HepG2 (cell line): ENCODE data around the gene STARD13. TPM values are rescaled to one million over a fixed set of nuclear protein-coding genes. Genes with fewer than 3 reads are reported as not detected.

Experiments
- ATAC-seq: fragments of 200-7000 bp; cut with Tn5 transposase; 3 replicates; pipeline ENCODE4 v1.9.1; 2020; ENCODE audit warnings: mild to moderate bottlenecking, moderate library complexity
- BruUV-seq: library from RNA; stranded (reverse); fragments of 400-500 nt; replicated peaks from 2 replicates; lab custom pipeline; 2021; lab: Mats Ljungman, UMichigan
- CTCF ChIA-PET: fragments of 300-600 bp; formaldehyde crosslinking; extraction: SDS; loops from one replicate; lab custom pipeline; 2021; ENCODE audit warnings: low total read pairs, inconsistent platforms, low intra/inter-chr PET ratio; lab: Yijun Ruan, JAX
- POLR2A ChIA-PET: fragments of 350-600 bp; sonication (Branson Sonifier 250); formaldehyde crosslinking; loops from one replicate; lab custom pipeline; 2020; ENCODE audit warnings: antibody characterized with exemption, inconsistent platforms; lab: Yijun Ruan, JAX
- DNase-seq: peaks from one replicate; pipeline ENCODE4 v3.0.0-alpha.2; 2015; ENCODE audit warnings: low spot score
- FAIRE-seq: peaks from 3 replicates; lab custom pipeline; 2011; peaks lifted over from hg19 to GRCh38; lab: Jason Lieb, UNC
- H2AFZ ChIP-seq: one replicate; pipeline ENCODE4 v1.6.1; 2011; ENCODE audit warnings: low read length, inconsistent platforms
- H3K27ac ChIP-seq: fragments of 300-600 bp; 3 replicates; pipeline ENCODE4 v1.8.0; 2011; ENCODE audit warnings: mixed run types, mild to moderate bottlenecking, mixed read lengths, low read length, inconsistent platforms; ENCODE audit not compliant: insufficient read depth; ENCODE audit errors: extremely low read length
- H3K27me3 ChIP-seq, 2 experiments: fragments of 200-600 bp in 1 of 2; 2 replicates in 1 of 2; 3 replicates in 1 of 2; pipeline versions ENCODE4 v1.6.0 to v1.8.0; 2011; ENCODE audit warnings: low read length in 2 of 2, mild to moderate bottlenecking in 2 of 2, moderate library complexity in 2 of 2, inconsistent platforms in 1 of 2; ENCODE audit not compliant: insufficient read depth in 2 of 2, control insufficient read depth in 1 of 2
- H3K36me3 ChIP-seq, 2 experiments: fragments of 200-600 bp in 1 of 2; replicated peaks in 1 of 2; 2 replicates in 1 of 2; 3 replicates in 1 of 2; pipeline versions ENCODE4 v1.5.1 to v1.8.0; 2011; ENCODE audit warnings: low read length in 2 of 2, inconsistent platforms in 1 of 2; ENCODE audit not compliant: insufficient read depth in 2 of 2, control insufficient read depth in 1 of 2
- H3K4me1 ChIP-seq: 2 replicates; pipeline ENCODE4 v1.5.1; 2012; ENCODE audit warnings: low read length, inconsistent platforms; ENCODE audit not compliant: insufficient read depth
- H3K4me2 ChIP-seq: 2 replicates; pipeline ENCODE4 v1.6.0; 2011; ENCODE audit warnings: low read depth, low read length, inconsistent platforms
- H3K4me3 ChIP-seq, 3 experiments: fragments of 200-600 bp in 1 of 3; sonication (generic), shearing (Covaris generic) in 1 of 3; replicated peaks in 1 of 3; 2 replicates each; pipeline ENCODE4 v1.5.1; 2011 to 2016; ENCODE audit warnings: low read length in 3 of 3, inconsistent platforms in 2 of 3, low read depth in 2 of 3, mild to moderate bottlenecking in 2 of 3, control low read depth in 1 of 3, mixed read lengths in 1 of 3; ENCODE audit not compliant: insufficient read depth in 1 of 3
- H3K79me2 ChIP-seq: one replicate; pipeline ENCODE4 v1.6.1; 2011; ENCODE audit warnings: low read length, inconsistent platforms; ENCODE audit not compliant: insufficient read depth
- H3K9ac ChIP-seq: 2 replicates; pipeline ENCODE4 v1.6.0; 2011; ENCODE audit warnings: mild to moderate bottlenecking, low read depth, low read length, inconsistent platforms; ENCODE audit not compliant: insufficient read depth
- H3K9me3 ChIP-seq: 2 replicates; pipeline ENCODE4 v1.5.1; 2012; ENCODE audit warnings: mild to moderate bottlenecking, low read length
- H4K20me1 ChIP-seq: 2 replicates; pipeline ENCODE4 v1.6.0; 2011; ENCODE audit warnings: inconsistent platforms, mild to moderate bottlenecking, low read length, moderate library complexity; ENCODE audit not compliant: insufficient read depth
- ATF7 ChIP-seq, 2 experiments: fragments of 450-650 bp in 1 of 2; sonication (generic) in 1 of 2; formaldehyde crosslinking in 1 of 2; IDR thresholded peaks; 2 replicates each; pipeline versions ENCODE4 v1.4.0 to v1.6.1; 2016 to 2020; ENCODE audit warnings: antibody characterized with exemption in 1 of 2, mild to moderate bottlenecking in 1 of 2, missing genetic modification reagents in 1 of 2
- BCL6 ChIP-seq: IDR thresholded peaks from 2 replicates; pipeline ENCODE4 v1.6.1; 2016; ENCODE audit warnings: missing genetic modification reagents, missing compliant biosample characterization
- DR1 ChIP-seq: sonication (generic); formaldehyde crosslinking; IDR thresholded peaks from 2 replicates; pipeline ENCODE4 v1.8.0; 2021; ENCODE audit warnings: mild to moderate bottlenecking, missing genetic modification reagents, inconsistent platforms
- HIC2 ChIP-seq: sonication (generic); formaldehyde crosslinking; IDR thresholded peaks from 2 replicates; pipeline ENCODE4 v1.9.0; 2022; ENCODE audit warnings: low read depth, missing genetic modification reagents
- MTA3 ChIP-seq: sonication (generic); formaldehyde crosslinking; IDR thresholded peaks from 2 replicates; pipeline ENCODE4 v1.4.0; 2020; ENCODE audit warnings: missing genetic modification reagents
- SOX13 ChIP-seq, 3 experiments: fragments of 450-650 bp in 1 of 3; sonication (generic) in 1 of 3; formaldehyde crosslinking in 1 of 3; IDR thresholded peaks in 2 of 3; conservative IDR thresholded peaks in 1 of 3; 2 replicates each; pipeline versions ENCODE4 v1.5.0 to v1.6.1; 2016 to 2020; ENCODE audit warnings: antibody characterized with exemption in 1 of 3, mild to moderate bottlenecking in 1 of 3, missing compliant biosample characterization in 1 of 3, missing genetic modification reagents in 1 of 3, moderate library complexity in 1 of 3
- SOX6 ChIP-seq, 2 experiments: fragments of 450-650 bp in 1 of 2; sonication (generic) in 1 of 2; formaldehyde crosslinking in 1 of 2; IDR thresholded peaks; 2 replicates each; pipeline versions ENCODE4 v1.4.0 to v1.6.1; 2017 to 2020; ENCODE audit warnings: antibody characterized with exemption in 1 of 2, mild to moderate bottlenecking in 1 of 2, missing genetic modification reagents in 1 of 2
- SRY ChIP-seq: sonication (generic); formaldehyde crosslinking; IDR thresholded peaks from 2 replicates; pipeline ENCODE4 v1.8.0; 2022; ENCODE audit warnings: mild to moderate bottlenecking, missing genetic modification reagents
- UBTF ChIP-seq: sonication (generic); formaldehyde crosslinking; IDR thresholded peaks from 2 replicates; pipeline ENCODE4 v1.4.0; 2020; ENCODE audit warnings: mild to moderate bottlenecking, missing genetic modification reagents
- ZBTB34 ChIP-seq: sonication (generic); formaldehyde crosslinking; IDR thresholded peaks from 2 replicates; pipeline ENCODE4 v1.8.0; 2022; ENCODE audit warnings: mild to moderate bottlenecking, missing genetic modification reagents
- ZNF660 ChIP-seq: sonication (generic); formaldehyde crosslinking; IDR thresholded peaks from 2 replicates; pipeline ENCODE4 v1.5.1; 2020; ENCODE audit warnings: mild to moderate bottlenecking, low read depth, missing genetic modification reagents, borderline replicate concordance
- ZNF672 ChIP-seq: sonication (generic); formaldehyde crosslinking; IDR thresholded peaks from 2 replicates; pipeline ENCODE4 v1.8.1; 2022; ENCODE audit warnings: missing genetic modification reagents
- ZNF792 ChIP-seq: IDR thresholded peaks from 2 replicates; pipeline ENCODE4 v1.6.1; 2016
- WGBS: methylation state at CpG from one replicate; pipeline ENCODE4 v1.1.6; 2017; ENCODE audit warnings: low lambda C conversion rate; 5-methylcytosine and 5-hydroxymethylcytosine counted together
- in situ Hi-C: cut with HindIII; loops from 2 replicates; pipeline ENCODE4 v1.10.0; 2017; ENCODE audit warnings: low pct_unique_long_range_greater_than_20kb; ENCODE audit not compliant: extremely low pct_ligation_motif_present
- intact Hi-C: fragments of 100-400 bp; cut with micrococcal nuclease; formaldehyde crosslinking; loops from one replicate; pipeline ENCODE4 v1.10.0; 2022; ENCODE audit not compliant: unreplicated experiment
- polyA plus RNA-seq, 8 experiments: library from polyadenylated mRNA; depleted of rRNA in 3 of 8; stranded (reverse) in 7 of 8; unstranded in 1 of 8; fragments of >200 nt; fragmentation: Illumina TruSeq in 4 of 8; extraction: Trizol in 4 of 8; gene quantifications; 2 replicates each; pipeline versions ENCODE4 v1.2.1 to v1.2.3, GENCODE V29; 2011 to 2016; ENCODE audit warnings: low read depth in 4 of 8, missing spikeins in 1 of 8, mixed read lengths in 1 of 8; ENCODE audit not compliant: insufficient read depth in 1 of 8
- total RNA-seq, 5 experiments: library from RNA; depleted of rRNA; stranded (reverse); fragments of >200 nt; fragmentation: Illumina TruSeq; extraction: Trizol; gene quantifications; 2 replicates each; pipeline ENCODE4 v1.2.3, GENCODE V29; 2016; ENCODE audit warnings: low read depth in 1 of 5

The STARD13 gene
- total and polyA plus RNA-seq, 2 of the 13 experiments (the other 11 are each of a cell fraction or from before 2014, with no cell fraction given): 12.8 to 14.3 TPM

GRCh38 chr13:33111414-33112110 is 174.0 kb downstream of the STARD13 start:
- H3K4me2 ChIP-seq: no peak overlapping the region
- H3K4me3 ChIP-seq: no peak overlapping the region
- H3K27me3 ChIP-seq: no peaks in the 10 kb centered on the region
- H3K79me2 ChIP-seq: no peaks in the 10 kb centered on the region
- no peak overlapping the region for H2AFZ ChIP-seq
- BruUV-seq: no TSS peak
- H3K9me3 ChIP-seq: no peaks in the 10 kb centered on the region
- POLR2A ChIA-PET: interaction anchor here (0.6 to 1.1 kb wide), 3 partner anchors 14 to 118 kb away, joined by 3 read pairs; no protein-coding TSS in a partner anchor
- peaks cover 18 to 67% of the 10 kb centered on the region in 2 experiments for H3K36me3 ChIP-seq
- H4K20me1 ChIP-seq: no peaks in the 10 kb centered on the region
- intact Hi-C loops: no loop called here
- no peak overlapping the region for H3K27ac ChIP-seq
- H3K4me1 ChIP-seq: peaks cover 44% of the 10 kb centered on the region
- ATAC-seq (no peak), DNase-seq (peak; percentile 82), FAIRE-seq (no peak)
- H3K9ac ChIP-seq: no peak overlapping the region
- 84% methylated on average over 9 of the region's 9 CpGs for WGBS
- in situ Hi-C loops: no loop called here
- CTCF ChIA-PET: no interaction called here
- TF ChIP-seq UBTF: no peak
- no peak for TF ChIP-seq ZNF792 (CRISPR knock-in tag)
- TF ChIP-seq HIC2 (CRISPR knock-in tag): no peak
- TF ChIP-seq SOX6 (IDR thresholded peaks at IDR 0.05): no peak
- 0 out of 2 replicates have a peak, but pooled peaks have one; percentile 13 for TF ChIP-seq SOX6 (CRISPR knock-in tag; IDR thresholded peaks at IDR 0.05)
- no peak for TF ChIP-seq ATF7 (IDR thresholded peaks at IDR 0.05)
- TF ChIP-seq ATF7 (CRISPR knock-in tag; IDR thresholded peaks at IDR 0.05): no peak
- no peak for TF ChIP-seq MTA3 (CRISPR knock-in tag)
- no peak for TF ChIP-seq ZNF672
- TF ChIP-seq DR1 (CRISPR knock-in tag): no peak
- no peak for TF ChIP-seq SOX13 (IDR thresholded peaks at IDR 0.05)
- peak in 1 of 2 experiments; percentile 54; a peak in 1 of 4 replicates for TF ChIP-seq SOX13 (CRISPR knock-in tag; conservative IDR thresholded peaks at IDR 0.05 in 1 of 2, IDR thresholded peaks at IDR 0.05 in 1 of 2)
- peak; percentile 15; the same call in 1 of the 2 replicates for TF ChIP-seq BCL6
- no peak for TF ChIP-seq SRY (CRISPR knock-in tag)
- TF ChIP-seq ZNF660: no peak
- TF ChIP-seq ZBTB34 (CRISPR knock-in tag): 0 out of 2 replicates have a peak, but pooled peaks have one; percentile 20
